ENCODE data around the gene DGCR8. TPM values are rescaled to one million over a fixed set of nuclear protein-coding genes. Genes with fewer than 3 reads are reported as not detected.

Gene DGCR8
- total RNA-seq, 6 experiments from 2014 or later = 19.8 to 24.5 (median 22.0) TPM

GRCh38 chr22:20096574-20097420, 16.8 kb downstream of the DGCR8 start:
- H3K36me3 Mint-ChIP-seq (ENCODE audit: low read depth) = peaks cover 65% of the 10 kb centered on the region

DNA sequence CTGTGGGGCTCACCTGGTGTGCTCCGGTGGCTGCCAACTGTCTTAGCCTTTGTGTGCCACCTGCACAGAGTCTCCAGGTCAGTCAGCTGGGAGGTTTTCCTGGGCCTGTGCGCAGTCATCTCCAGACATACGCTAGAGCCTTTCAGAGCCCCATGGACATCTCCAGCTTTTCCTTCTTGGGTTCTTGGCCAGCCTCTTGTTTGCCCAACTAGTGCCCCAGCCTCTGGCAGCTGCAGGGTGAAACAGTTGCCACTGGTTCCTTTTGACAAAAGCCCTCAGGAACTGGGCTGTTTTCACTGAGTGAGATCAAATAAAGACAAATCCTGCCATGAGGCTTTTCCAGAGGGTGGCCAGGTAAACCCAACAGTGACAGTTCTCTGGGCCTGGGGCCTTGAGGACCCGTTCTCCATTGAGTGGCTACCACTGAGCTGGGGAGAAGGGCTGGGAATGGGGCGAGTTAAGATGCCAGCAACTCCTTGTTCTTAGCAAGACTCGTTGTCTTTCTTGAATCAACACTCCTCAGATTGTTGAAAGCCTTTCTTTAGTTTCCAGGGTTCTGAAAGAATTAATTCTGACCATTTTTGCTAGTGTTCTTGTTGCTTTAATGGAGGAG, 19.2 kb downstream of the DGCR8 start:
- Mint-ChIP-seq H3K27ac (no peak overlapping the region), H3K36me3 (ENCODE audit: low read depth) (peaks cover 53% of the 10 kb centered on the region), H3K27me3 (ENCODE audit: insufficient read depth) (peaks cover 3% of the 10 kb centered on the region; the same call in 1 of the 2 replicates)

More at GRCh38 chr22:20096574-20097420, 16.8 kb downstream of the DGCR8 start:
- DNase-seq = no peak
- no peaks in the 10 kb centered on the region for H3K4me1 Mint-ChIP-seq (ENCODE audit: low read depth)
- no peaks in the 10 kb centered on the region for H3K9me3 Mint-ChIP-seq
- peaks cover 3% of the 10 kb centered on the region; the same call in 1 of the 2 replicates for H3K27me3 Mint-ChIP-seq (ENCODE audit: insufficient read depth)
- no peak overlapping the region for H3K4me3 Mint-ChIP-seq
- no peak overlapping the region for H3K27ac Mint-ChIP-seq
- TF ChIP-seq, protein P1, sequence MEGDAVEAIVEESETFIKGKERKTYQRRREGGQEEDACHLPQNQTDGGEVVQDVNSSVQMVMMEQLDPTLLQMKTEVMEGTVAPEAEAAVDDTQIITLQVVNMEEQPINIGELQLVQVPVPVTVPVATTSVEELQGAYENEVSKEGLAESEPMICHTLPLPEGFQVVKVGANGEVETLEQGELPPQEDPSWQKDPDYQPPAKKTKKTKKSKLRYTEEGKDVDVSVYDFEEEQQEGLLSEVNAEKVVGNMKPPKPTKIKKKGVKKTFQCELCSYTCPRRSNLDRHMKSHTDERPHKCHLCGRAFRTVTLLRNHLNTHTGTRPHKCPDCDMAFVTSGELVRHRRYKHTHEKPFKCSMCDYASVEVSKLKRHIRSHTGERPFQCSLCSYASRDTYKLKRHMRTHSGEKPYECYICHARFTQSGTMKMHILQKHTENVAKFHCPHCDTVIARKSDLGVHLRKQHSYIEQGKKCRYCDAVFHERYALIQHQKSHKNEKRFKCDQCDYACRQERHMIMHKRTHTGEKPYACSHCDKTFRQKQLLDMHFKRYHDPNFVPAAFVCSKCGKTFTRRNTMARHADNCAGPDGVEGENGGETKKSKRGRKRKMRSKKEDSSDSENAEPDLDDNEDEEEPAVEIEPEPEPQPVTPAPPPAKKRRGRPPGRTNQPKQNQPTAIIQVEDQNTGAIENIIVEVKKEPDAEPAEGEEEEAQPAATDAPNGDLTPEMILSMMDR (IDR thresholded peaks at IDR 0.05) = no peak

DNA sequence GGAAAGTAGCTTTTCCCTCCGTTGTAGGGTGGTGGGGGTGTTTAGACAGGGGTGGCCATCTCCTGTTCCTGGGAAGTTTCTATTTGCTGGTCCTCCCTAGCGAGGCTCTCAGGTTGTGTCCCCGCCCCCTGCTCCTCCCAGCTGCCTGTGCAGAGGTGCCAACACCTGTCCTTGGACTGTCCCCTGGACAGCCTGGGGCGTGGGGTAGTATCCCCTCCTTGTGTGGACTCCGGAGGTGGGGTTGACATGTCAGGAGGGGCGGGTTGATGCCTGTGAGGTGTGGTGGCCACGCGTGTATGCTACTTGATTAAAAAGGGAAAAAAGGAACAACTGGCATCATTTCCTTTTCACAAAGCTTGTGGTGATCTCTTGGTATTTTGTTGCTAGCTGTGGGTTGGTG, 21.6 kb downstream of the DGCR8 start:
- no peak for DNase-seq
- H3K36me3 Mint-ChIP-seq (ENCODE audit: low read depth) = peaks cover 37% of the 10 kb centered on the region

More for the DNA sequence above, 19.2 kb downstream of the DGCR8 start:
- Mint-ChIP-seq H3K4me1 (ENCODE audit: low read depth) (no peaks in the 10 kb centered on the region), H3K9me3 (no peaks in the 10 kb centered on the region), H3K4me3 (no peak overlapping the region)
- DNase-seq = no peak
- TF ChIP-seq, protein P1 (IDR thresholded peaks at IDR 0.05) = no peak

GRCh38 chr22:20102203-20102780, 22.3 kb downstream of the DGCR8 start:
- DNase-seq = no peak
- H3K27me3 Mint-ChIP-seq (ENCODE audit: insufficient read depth) = peaks cover 3% of the 10 kb centered on the region; the same call in 1 of the 2 replicates
- H3K4me3 Mint-ChIP-seq = no peak overlapping the region
- no peaks in the 10 kb centered on the region for H3K4me1 Mint-ChIP-seq (ENCODE audit: low read depth)
- H3K27ac Mint-ChIP-seq = no peak overlapping the region
- no peaks in the 10 kb centered on the region for H3K9me3 Mint-ChIP-seq
- peaks cover 30% of the 10 kb centered on the region for H3K36me3 Mint-ChIP-seq (ENCODE audit: low read depth)
- TF ChIP-seq, protein P1 (IDR thresholded peaks at IDR 0.05) = peak; percentile 34

More for the DNA sequence above, 21.6 kb downstream of the DGCR8 start:
- Mint-ChIP-seq H3K4me1 (ENCODE audit: low read depth) (no peaks in the 10 kb centered on the region), H3K27me3 (ENCODE audit: insufficient read depth) (peaks cover 3% of the 10 kb centered on the region; the same call in 1 of the 2 replicates), H3K27ac (no peak overlapping the region), H3K4me3 (no peak overlapping the region), H3K9me3 (no peaks in the 10 kb centered on the region)
- TF ChIP-seq, protein P1 (IDR thresholded peaks at IDR 0.05) = no peak

GRCh38 chr22:20105456-20106204, 25.6 kb downstream of the DGCR8 start:
- TF ChIP-seq, protein P1 (IDR thresholded peaks at IDR 0.05) = no peak
- Mint-ChIP-seq H3K9me3 (no peaks in the 10 kb centered on the region), H3K4me3 (no peak overlapping the region), H3K36me3 (ENCODE audit: low read depth) (peaks cover 14% of the 10 kb centered on the region), H3K27me3 (ENCODE audit: insufficient read depth) (peaks cover 4% of the 10 kb centered on the region; the same call in 1 of the 2 replicates), H3K27ac (no peak overlapping the region; the same call in 1 of the 2 replicates), H3K4me1 (ENCODE audit: low read depth) (no peaks in the 10 kb centered on the region)
- no peak for DNase-seq

Data from HFFc6 (cell line).